Calu3 (cell line): ENCODE results near the gene SLCO3A1. TPM values are rescaled to one million over a fixed set of nuclear protein-coding genes. Genes with fewer than 3 reads are reported as not detected.

Experiments used
- BruUV-seq: library from RNA; stranded (reverse); fragments of 400-500 nt; replicated peaks from 2 replicates; lab custom pipeline; 2021; lab: Mats Ljungman, UMichigan
- CTCF ChIA-PET: fragments of 300-600 bp; sonication (Branson Sonifier 250); formaldehyde crosslinking; loops from one replicate; lab custom pipeline; 2022; ENCODE audit warnings: antibody characterized with exemption; lab: Charles Lee
- DNase-seq: peaks from one replicate; pipeline ENCODE4 v3.0.0; 2022
- H3K27ac Mint-ChIP-seq: one replicate; pipeline ENCODE4 v1.8.0; 2022; ENCODE audit warnings: mixed read lengths; ENCODE audit not compliant: unreplicated experiment
- H3K27me3 Mint-ChIP-seq: one replicate; pipeline ENCODE4 v1.8.0; 2022; ENCODE audit warnings: mixed read lengths; ENCODE audit not compliant: unreplicated experiment
- H3K36me3 Mint-ChIP-seq: one replicate; pipeline ENCODE4 v1.8.0; 2022; ENCODE audit warnings: mild to moderate bottlenecking, moderate library complexity, mixed read lengths; ENCODE audit not compliant: insufficient read depth, unreplicated experiment
- H3K4me1 Mint-ChIP-seq: one replicate; pipeline ENCODE4 v1.8.0; 2022; ENCODE audit warnings: mild to moderate bottlenecking, low read depth, mixed read lengths; ENCODE audit not compliant: unreplicated experiment
- H3K4me3 Mint-ChIP-seq: one replicate; pipeline ENCODE4 v1.8.0; 2022; ENCODE audit warnings: mild to moderate bottlenecking, low read depth, moderate library complexity, mixed read lengths; ENCODE audit not compliant: unreplicated experiment
- H3K9me3 Mint-ChIP-seq: one replicate; pipeline ENCODE4 v1.8.0; 2022; ENCODE audit warnings: low read depth, mixed read lengths; ENCODE audit not compliant: unreplicated experiment
- CTCF ChIP-seq: fragments of 200-600 bp; IDR thresholded peaks from one replicate; pipeline ENCODE4 v1.8.0; 2022; ENCODE audit warnings: antibody characterized with exemption; ENCODE audit not compliant: unreplicated experiment
- intact Hi-C: fragments of 100-400 bp; cut with micrococcal nuclease; formaldehyde crosslinking; loops from one replicate; pipeline ENCODE4 v1.10.0; 2022; ENCODE audit not compliant: unreplicated experiment
- total RNA-seq: library from RNA; stranded (reverse); gene quantifications from 2 replicates; pipeline ENCODE4 v1.2.3, GENCODE V29; 2022

SLCO3A1 gene
- total RNA-seq, 1 experiment from 2014 or later, result 65.9 TPM

DNA sequence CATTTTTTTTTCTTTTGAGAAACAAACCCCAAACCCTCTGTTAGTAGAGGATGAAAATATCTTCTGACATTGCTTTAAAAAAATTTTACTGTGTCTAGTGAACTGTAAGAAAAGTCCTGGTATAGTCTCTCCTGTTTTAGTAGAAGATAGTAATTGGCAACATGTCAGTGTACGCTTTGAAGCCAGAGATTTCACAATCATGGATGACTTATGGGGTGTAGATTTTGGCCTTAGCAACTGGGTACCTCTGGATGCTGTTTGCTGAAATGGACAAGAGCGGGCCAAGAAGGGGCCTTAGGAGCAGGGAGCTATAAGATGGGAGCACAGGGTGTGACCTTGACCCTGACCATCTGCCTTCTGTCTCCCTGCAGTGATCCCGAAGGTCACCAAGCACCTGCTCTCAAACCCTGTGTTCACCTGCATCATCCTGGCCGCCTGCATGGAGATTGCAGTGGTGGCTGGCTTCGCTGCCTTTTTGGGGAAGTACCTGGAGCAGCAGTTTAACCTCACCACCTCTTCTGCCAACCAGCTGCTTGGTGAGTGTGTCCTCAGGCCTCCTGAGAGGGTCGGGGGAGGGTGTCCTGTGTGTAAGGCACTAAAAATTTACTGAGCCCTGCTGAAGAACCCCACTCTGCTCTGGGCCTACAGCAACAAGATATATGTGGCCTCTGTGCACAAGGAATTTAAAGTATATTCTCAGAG lies 266.7 kb downstream of the SLCO3A1 start:
- no peaks in the 10 kb centered on the region for H3K27me3 Mint-ChIP-seq
- H3K27ac Mint-ChIP-seq, result no peak overlapping the region
- DNase-seq, result no peak
- CTCF ChIA-PET, result interaction anchor here (0.7 kb wide), 1 partner anchor 17 kb away, joined by 6 read pairs; no protein-coding TSS in a partner anchor
- no peak overlapping the region for H3K4me3 Mint-ChIP-seq
- H3K9me3 Mint-ChIP-seq, result no peaks in the 10 kb centered on the region
- no peak for TF ChIP-seq CTCF
- intact Hi-C loops, result no loop called here
- no peaks in the 10 kb centered on the region for H3K4me1 Mint-ChIP-seq
- no TSS peak for BruUV-seq
- no peaks in the 10 kb centered on the region for H3K36me3 Mint-ChIP-seq

DNA sequence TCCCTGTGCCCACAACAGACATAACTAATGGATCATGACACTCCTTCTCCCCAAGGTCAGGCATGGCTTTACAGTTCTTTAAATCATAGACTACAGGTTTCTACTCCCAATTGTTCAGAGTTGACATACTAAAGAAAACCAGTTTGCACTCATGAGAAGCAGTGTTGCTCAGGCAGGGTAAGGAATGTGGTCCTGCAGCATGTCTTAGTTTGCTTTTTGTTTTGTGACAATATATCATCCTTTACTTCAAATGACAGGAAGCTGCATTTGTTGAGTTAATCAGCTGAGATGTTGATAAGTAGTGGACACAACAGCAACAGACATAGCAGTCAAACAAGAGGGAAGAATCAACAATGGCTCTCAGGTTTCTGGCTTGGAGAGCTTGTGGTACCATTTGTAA lies 267.5 kb downstream of the SLCO3A1 start:
- intact Hi-C loops, result no loop called here
- Mint-ChIP-seq H3K27ac (no peak overlapping the region), H3K4me3 (no peak overlapping the region), H3K36me3 (no peaks in the 10 kb centered on the region), H3K27me3 (no peaks in the 10 kb centered on the region), H3K9me3 (no peaks in the 10 kb centered on the region), H3K4me1 (no peaks in the 10 kb centered on the region)
- TF ChIP-seq CTCF, result no peak
- CTCF ChIA-PET, result no interaction called here
- BruUV-seq, result no TSS peak
- no peak for DNase-seq

GRCh38 chr15:92122259-92122658 lies 268.8 kb downstream of the SLCO3A1 start:
- no peaks in the 10 kb centered on the region for H3K27me3 Mint-ChIP-seq
- H3K36me3 Mint-ChIP-seq, result no peaks in the 10 kb centered on the region
- CTCF ChIA-PET, result no interaction called here
- H3K4me1 Mint-ChIP-seq, result no peaks in the 10 kb centered on the region
- H3K4me3 Mint-ChIP-seq, result no peak overlapping the region
- H3K27ac Mint-ChIP-seq, result no peak overlapping the region
- DNase-seq, result no peak
- TF ChIP-seq CTCF, result no peak
- no TSS peak for BruUV-seq
- no peaks in the 10 kb centered on the region for H3K9me3 Mint-ChIP-seq
- intact Hi-C loops, result no loop called here

GRCh38 chr15:92123962-92124656 lies 270.6 kb downstream of the SLCO3A1 start:
- DNase-seq, result no peak
- CTCF ChIA-PET, result no interaction called here
- Mint-ChIP-seq H3K27ac (no peak overlapping the region), H3K27me3 (no peaks in the 10 kb centered on the region), H3K4me1 (no peaks in the 10 kb centered on the region), H3K4me3 (no peak overlapping the region), H3K36me3 (no peaks in the 10 kb centered on the region), H3K9me3 (no peaks in the 10 kb centered on the region)
- BruUV-seq, result no TSS peak
- TF ChIP-seq CTCF, result no peak
- intact Hi-C loops, result no loop called here
